ENCODE results near the gene ZNF579.
"Not testable (repeated sequence)": the region's sequence is repeated elsewhere in the genome, so short reads cannot be mapped to it uniquely, and the experiment has no call there.

ZNF579 gene

DNA sequence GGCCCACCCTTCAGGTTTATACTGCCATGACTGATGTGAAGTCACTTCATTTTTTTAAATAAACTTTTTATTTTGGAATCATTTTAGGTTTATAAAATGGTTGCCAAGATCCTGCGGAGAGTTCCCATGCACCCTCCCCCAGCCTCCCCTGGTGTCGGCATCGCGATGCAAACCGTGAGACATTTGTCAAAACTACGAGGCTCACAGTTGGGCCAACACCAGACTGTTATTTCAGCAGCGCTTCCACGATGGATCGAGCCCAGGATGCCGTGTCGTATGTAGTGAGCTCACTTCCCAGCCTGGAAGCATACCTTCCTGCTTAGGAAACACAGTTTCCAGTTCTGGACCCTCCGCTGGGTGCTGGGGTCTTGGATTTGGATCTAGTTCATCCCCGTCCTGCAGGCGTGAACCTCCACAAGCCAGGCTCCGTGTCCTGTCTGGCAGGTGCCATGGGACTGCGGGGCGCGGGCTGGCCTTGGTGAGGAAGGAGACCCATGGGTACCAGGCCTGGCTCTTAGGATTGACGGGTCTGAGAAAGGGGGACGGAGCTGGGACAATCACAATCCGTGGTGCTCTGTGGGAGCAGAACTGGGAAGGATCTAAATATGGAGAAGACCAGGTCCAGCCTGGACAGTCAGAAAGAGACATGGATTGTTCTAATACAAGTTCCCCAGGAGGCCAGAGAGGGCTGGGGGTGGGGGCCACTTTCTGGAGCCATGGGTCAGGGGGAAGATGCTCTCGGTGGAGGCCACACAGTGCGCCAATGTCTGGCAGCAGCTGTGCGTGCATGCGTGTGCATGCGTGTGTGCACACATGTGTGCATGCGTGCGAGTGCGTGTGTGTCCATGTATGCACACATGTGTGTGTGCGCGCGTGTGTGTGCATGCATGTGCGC, 41.3 kb downstream of the ZNF579 start:
- no peak for DNase-seq (ENCODE audit: low spot score)

DNA sequence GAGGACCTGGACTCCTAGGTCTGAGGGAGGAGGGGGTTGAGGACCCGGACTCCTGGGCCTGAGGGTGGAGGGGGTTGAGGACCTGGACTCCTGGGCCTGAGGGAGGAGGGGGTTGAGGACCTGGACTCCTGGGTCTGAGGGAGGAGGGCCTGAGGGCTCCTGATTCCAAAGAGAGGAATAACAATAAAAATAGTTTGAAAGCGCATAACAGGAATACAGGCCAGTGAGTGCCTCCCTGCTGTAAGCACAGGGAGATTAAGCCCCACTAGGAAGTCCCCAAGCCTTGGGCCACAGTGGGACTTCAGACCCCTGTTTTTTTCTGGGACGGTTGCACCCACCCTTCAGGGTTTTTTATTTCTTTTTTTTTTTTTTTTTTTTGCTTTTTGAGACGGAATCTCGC, 42.5 kb downstream of the ZNF579 start:
- DNase-seq (ENCODE audit: low spot score), result no peak

DNA sequence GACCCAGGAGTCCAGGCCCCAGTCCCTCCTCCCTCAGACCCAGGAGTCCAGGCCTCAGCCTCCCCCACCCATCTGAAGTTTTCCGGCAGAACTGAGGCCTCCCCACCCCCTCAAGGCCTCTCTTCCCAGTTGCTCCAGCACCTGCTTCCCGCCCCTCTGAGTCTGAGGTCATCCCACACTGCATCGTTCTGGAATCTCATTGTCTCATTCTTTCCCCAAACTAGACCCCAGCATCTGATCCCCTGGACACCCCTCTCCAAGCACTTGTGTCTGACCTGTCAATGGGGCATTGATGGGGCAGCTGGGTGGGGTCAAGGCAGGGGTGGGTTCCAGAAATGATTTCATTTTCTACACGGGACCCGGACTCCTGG, 42.9 kb downstream of the ZNF579 start:
- DNase-seq (ENCODE audit: low spot score), result no peak

DNA sequence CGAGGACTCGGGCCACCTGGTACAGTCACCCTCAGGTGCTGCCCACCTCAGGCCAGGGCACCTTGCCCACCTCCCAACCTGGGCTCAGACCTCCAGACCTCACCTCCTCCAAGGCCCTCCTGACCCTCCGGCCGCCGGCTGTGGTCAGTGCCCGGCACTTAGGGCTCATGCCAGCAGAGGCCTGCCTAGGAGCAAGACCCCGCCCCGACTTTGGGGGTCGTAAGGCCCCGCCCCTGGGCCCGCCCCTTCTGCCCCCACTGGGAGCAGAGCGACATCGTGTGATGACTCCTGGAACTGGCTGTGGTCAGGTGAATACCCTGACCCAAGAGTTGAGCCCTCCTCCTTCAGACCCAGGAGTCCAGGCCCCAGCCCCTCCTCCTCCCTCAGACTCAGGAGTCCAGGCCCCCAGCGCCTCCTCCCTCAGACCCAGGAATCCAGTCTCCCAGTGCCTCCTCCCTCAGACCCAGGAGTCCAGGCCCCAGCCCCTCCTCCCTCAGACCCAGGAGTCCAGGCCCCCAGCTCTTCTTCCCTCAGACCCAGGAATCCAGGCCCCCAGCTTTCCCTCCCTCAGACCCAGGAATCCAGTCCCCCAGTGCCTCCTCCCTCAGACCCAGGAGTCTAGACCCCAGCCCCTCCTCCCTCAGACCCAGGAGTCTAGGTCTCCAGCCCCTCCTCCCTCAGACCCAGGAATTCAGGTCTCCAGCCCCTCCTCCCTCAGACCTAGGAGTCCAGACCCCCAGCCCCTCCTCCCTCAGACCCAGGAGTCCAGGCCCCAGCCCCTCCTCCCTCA, 43.5 kb downstream of the ZNF579 start, which contains the start of gene SBK2:
Gene SBK2, minus strand, starts transcription at position 183 of the 790 bp plus-strand sequence. CDS start 839 bp downstream, outside the sequence.
- DNase-seq (ENCODE audit: low spot score), result no peak

DNA sequence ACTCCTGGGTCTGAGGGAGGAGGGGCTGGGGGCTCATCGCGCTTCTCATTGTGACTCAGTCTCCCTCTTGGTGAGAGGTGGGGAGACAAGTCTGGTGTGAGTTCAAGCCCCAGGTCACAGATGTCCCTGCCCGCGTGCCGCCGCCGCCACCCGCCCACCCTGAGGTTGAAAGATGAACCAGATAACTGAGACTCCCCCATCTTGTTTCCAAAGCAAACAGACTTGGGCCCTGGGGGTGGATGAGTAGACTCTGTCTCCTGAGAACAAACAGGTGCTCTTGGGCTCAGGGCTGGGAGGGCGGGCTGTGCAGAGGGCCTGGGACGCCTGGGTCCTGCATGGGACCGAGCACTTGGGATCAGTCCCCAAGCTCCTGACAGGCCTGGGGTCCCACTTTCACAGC, 44.3 kb downstream of the ZNF579 start:
- no peak for DNase-seq (ENCODE audit: low spot score)

DNA sequence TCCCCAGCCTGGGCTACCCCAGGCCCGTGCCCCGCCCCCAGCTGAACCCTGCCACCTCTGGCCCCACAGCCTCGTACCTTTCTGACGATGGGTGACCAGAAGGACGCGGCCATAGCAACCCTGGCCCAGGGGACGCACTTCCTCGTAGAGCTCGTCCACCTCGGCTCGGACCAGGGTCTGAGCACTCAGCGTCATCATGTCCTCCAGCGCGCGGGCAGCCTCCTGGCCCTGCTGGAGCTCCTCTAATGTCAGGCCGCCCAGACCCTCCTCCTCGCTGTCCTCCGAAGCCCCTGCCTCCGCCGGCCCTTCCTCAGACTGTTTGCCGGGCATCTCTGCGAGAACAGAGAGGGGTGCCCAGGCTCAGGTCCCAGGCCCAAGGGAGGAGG, 44.7 kb downstream of the ZNF579 start:
- no peak for DNase-seq (ENCODE audit: low spot score)

DNA sequence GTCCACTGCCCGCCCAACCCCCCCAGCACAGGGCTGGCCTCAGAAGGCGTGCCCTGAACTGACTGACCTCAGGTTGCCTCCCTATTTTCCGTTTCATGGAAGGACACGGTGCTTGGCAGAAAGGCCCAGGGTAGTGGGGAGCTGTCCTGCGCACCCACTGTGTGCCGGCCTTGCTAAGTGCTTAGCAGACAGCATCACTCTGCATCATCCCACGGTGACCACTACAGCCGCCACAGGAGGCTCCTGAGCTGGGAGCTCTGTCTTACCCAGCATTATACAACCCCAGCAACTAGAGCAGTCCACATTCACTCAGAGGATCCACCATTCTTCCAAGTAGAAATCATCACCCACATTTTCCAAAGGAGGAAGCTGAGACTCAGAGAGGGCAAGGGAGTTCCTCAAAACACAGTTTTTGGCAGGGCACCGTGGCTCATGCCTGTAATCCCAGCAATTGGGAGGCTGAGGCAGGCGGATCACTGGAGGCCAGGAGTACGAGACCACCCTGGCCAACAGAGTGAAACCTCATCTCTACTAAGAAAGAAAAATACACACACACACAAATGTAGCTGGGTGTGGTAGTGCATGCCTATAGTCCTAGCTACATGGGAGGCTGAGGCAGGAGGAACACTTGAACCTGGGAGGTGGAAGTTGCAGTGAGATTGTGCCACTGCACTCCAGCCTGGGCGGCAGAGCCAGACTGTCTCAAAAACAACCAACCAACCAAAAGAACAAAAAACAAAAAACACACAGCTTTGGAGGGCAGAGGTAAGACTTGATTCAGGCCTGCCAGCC, 45.3 kb downstream of the ZNF579 start:
- DNase-seq (ENCODE audit: low spot score), result no peak

DNA sequence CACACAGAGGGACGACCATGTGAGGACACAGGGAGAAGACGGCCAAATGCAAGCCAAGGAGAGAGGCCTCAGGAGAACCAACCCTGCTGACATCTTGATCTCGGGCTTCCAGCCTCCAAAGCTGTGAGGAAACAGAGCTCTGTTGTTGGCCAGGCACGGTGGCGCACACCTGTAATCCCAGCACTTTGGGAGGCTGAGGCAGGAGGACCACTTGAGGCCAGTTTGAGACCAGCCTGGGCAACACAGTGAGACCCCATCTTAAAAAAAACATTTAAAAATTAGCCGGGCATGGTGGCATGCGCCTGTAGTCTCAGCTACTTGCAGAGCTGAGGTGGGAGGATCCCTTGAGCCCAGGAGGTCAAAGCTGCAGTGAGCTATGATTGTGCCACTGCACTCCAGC, 46.4 kb downstream of the ZNF579 start:
- DNase-seq (ENCODE audit: low spot score), result not testable (repeated sequence)

DNA sequence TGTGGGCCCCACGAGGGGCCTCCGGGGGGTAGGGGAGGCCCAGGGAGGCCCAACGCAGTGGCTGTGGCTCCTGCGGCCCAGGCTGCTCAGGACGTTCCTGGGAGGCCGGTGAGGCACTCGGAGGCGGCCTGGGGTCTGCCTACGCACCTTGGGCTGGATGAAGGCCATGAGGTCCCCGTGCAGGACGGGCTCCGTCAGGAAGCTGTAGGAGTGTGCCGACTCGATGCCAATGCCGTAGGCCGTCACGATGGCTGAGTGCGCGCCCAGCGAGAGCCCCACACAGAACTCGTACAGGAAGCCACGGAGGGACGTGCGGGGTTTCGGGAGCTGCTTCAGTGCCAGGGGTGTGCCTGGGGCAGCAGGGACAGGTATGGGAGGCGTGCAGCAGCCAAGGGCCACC, 49.7 kb downstream of the ZNF579 start:
- DNase-seq (ENCODE audit: low spot score), result no peak

DNA sequence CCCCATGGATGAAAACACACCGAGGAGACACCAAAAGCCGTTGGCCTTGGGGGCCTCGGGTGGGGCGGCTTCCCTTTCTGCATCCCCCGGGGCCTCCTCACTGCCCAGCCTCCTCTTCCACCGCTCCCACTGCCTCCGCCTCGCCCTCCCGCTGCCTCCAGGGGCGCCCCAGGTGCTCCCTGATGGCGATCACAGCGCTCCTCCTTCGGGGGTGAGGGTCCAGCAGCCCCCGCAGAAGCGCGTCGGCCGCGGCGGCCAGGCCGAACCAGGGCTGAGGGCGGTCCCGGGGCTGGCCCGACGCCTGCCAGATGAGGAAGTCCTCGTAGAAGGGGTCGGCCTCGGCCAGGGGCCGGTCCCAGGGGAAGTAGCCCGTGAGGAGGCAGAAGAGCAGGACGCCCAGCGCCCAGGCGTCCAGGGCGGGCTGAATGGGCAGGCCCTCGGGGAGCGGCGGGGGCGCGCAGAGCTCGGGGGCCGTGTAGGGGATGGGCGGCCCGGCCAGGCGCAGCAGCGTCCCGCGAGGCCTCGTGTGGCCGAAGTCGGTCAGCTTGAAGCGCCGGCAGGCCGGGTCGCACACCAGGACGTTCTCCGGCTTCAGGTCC, 50.9 kb downstream of the ZNF579 start:
- DNase-seq (ENCODE audit: low spot score), result no peak

DNA sequence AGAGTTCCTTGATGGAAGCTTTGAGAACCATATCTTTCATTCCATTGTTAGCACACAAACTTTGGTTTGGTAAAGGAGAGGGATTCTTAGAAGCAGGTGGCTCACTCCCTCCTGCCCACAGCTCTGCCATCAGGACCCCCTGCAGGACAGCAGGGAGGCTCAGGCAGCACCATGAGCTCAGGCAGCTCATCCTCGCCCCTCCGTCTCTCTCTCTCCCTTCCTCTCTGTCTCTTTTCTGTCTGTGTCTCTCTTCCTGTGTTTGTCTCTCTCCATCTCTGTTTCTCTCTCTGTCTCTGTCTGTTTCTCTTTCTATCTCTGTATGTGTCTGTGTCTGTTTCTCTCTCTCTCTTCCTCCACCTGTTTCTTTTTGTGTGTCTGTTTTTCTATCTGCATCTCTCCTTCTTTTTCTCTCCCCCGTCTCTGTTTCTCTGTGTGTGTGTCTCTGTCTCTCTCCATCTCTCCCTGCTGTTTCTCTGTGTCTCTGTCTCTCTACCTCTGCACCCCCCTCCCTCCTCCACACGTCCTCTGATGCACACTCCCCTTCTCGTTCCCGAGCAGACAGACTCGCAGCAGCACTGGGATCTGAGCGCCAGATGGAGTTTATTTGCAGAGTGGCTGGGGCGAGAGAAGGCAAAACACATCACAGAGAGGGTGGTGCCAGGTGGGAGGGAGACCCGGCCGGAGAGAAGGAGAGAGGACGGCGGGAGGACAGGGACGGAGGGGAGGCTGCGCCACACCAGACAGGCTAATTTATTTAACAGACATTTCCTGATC, 52.4 kb downstream of the ZNF579 start:
- no peak for DNase-seq (ENCODE audit: low spot score)

DNA sequence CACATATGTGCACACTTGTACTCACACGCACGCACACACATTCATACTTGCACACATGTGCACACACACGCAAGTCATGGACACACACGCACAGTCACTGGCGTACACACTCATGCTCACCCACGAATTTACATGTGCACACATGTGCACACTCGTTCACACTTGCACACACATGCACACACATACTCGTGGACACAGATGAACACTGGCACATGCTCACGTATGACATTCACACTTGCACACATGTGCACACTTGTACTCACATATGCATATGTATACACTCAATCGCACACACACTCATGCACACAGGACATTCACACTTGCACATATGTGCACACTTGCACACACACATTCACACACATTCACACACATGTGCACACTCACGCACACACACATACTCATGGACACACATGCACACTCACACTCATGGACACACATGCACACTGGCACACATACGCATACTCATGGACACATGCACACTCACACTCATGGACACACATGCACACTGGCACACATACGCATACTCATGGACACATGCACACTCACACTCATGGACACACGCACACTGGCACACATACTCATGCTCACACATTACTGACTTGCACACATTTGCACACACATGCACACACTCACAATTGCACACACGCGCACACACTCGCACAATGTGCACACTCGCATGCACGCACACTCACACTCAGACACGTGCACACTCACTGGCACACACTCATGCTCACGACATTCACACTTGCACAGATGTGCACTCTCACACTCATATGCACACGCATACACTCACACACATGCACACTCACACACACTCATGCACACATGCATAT, 53.2 kb downstream of the ZNF579 start:
- no peak for DNase-seq (ENCODE audit: low spot score)
